DOHH2 (cell line): ENCODE data around the gene HOXC12.

Source experiments
- H3F3A ChIP-seq: fragments of 200-600 bp; sonication (generic), shearing (Covaris generic); 2 replicates; pipeline ENCODE4 v1.6.0; 2016; ENCODE audit warnings: antibody characterized with exemption, mild to moderate bottlenecking; ENCODE audit not compliant: control insufficient read depth, insufficient read depth
- H3K27ac ChIP-seq: fragments of 200-600 bp; sonication (generic); 2 replicates; pipeline ENCODE4 v1.5.1; 2014; ENCODE audit warnings: low read depth, mild to moderate bottlenecking, low read length, moderate library complexity
- H3K27me3 ChIP-seq: fragments of 200-600 bp; sonication (generic); 2 replicates; pipeline ENCODE4 v1.6.1; 2014; ENCODE audit warnings: mild to moderate bottlenecking, low read length, mixed read lengths; ENCODE audit not compliant: control insufficient read depth
- H3K36me3 ChIP-seq: fragments of 200-600 bp; sonication (generic); 2 replicates; pipeline ENCODE4 v1.6.1; 2014; ENCODE audit warnings: mild to moderate bottlenecking, low read length, moderate library complexity, mixed read lengths; ENCODE audit not compliant: control insufficient read depth
- H3K4me1 ChIP-seq: fragments of 200-600 bp; sonication (generic); 2 replicates; pipeline ENCODE4 v1.6.1; 2014; ENCODE audit warnings: mild to moderate bottlenecking, low read length, mixed read lengths; ENCODE audit not compliant: control insufficient read depth
- H3K4me2 ChIP-seq: fragments of 200-600 bp; sonication (generic); 2 replicates; pipeline ENCODE4 v1.6.0; 2014; ENCODE audit warnings: mild to moderate bottlenecking, low read length, moderate library complexity
- H3K4me3 ChIP-seq: fragments of 200-600 bp; sonication (generic); 2 replicates; pipeline ENCODE4 v1.5.1; 2014; ENCODE audit warnings: mild to moderate bottlenecking, low read length, mixed read lengths
- H3K79me2 ChIP-seq: fragments of 200-600 bp; sonication (generic); 2 replicates; pipeline ENCODE4 v1.6.1; 2014; ENCODE audit warnings: mild to moderate bottlenecking, low read length, mixed read lengths; ENCODE audit not compliant: control insufficient read depth
- H3K9me2 ChIP-seq: fragments of 200-600 bp; sonication (generic); replicated peaks from 2 replicates; pipeline ENCODE4 v1.6.1; 2014; ENCODE audit warnings: mild to moderate bottlenecking, low read length, mixed read lengths; ENCODE audit not compliant: control insufficient read depth
- H3K9me3 ChIP-seq: fragments of 200-600 bp; sonication (generic); 2 replicates; pipeline ENCODE4 v1.6.1; 2014; ENCODE audit warnings: antibody characterized with exemption, low read length, mixed read lengths; ENCODE audit not compliant: control insufficient read depth, insufficient read depth
- H4K20me1 ChIP-seq: fragments of 200-600 bp; sonication (generic); 2 replicates; pipeline ENCODE4 v1.6.0; 2014; ENCODE audit warnings: low read depth, mild to moderate bottlenecking, antibody characterized with exemption, low read length, moderate library complexity; ENCODE audit not compliant: control insufficient read depth, insufficient read depth
- EZH2phosphoT487 ChIP-seq: fragments of 200-600 bp; sonication (generic); IDR thresholded peaks from 2 replicates; pipeline ENCODE4 v1.6.1; 2017; ENCODE audit warnings: borderline replicate concordance, mild to moderate bottlenecking, antibody characterized with exemption, low read length, moderate library complexity, mixed read lengths
- TF ChIP-seq, protein P1 (sequence below): fragments of 200-600 bp; sonication (generic); IDR thresholded peaks from one replicate; pipeline ENCODE4 v1.5.1; 2014; ENCODE audit warnings: antibody characterized with exemption, mild to moderate bottlenecking, low read depth, low read length; ENCODE audit not compliant: poor library complexity, severe bottlenecking

Gene HOXC12

DNA sequence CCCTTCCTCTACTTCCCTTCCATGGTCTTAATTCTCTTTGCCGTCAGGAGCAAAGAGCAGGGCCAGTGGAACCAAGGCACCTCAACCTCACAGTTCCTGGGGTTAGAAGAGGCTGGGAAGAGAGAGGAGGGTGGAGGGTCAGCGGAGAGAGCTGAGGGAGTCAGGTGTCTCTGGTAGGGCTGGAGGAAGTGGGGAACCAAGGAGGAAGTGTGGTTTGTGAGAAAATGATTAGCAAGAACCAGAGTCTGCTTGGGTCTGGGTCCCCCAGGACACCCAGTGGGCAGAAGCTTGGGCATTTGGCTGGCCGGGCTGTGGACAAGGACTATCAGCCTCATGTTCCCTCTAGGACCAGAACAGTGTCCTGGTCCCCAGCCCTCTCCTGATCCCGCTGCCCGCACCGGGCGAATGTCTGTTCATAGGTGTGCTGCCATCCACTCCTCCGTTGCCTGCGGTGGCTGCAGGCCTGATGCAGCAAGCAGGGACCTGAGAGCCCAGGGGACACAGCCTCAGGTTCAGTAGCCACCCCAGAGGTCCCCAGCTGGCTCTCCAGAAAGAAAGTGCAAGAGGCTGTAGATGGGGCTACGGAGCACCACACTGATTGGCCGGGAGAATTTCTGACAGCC, 2.3 kb downstream of the HOXC12 start:
- Histone ChIP-seq H3K4me1 (no peaks in the 10 kb centered on the region), H3K36me3 (no peaks in the 10 kb centered on the region), H3K27me3 (peaks cover 71% of the 10 kb centered on the region), H3K79me2 (no peaks in the 10 kb centered on the region), H3K9me2 (no peaks in the 10 kb centered on the region), H3K4me2 (no peak overlapping the region), H4K20me1 (no peaks in the 10 kb centered on the region), H3F3A (no peaks in the 10 kb centered on the region), H3K9me3 (no peaks in the 10 kb centered on the region), H3K4me3 (no peak overlapping the region), H3K27ac (no peak overlapping the region)
- peak; percentile 35; the same call in 1 of the 2 replicates for TF ChIP-seq EZH2phosphoT487
- TF ChIP-seq, protein P1, sequence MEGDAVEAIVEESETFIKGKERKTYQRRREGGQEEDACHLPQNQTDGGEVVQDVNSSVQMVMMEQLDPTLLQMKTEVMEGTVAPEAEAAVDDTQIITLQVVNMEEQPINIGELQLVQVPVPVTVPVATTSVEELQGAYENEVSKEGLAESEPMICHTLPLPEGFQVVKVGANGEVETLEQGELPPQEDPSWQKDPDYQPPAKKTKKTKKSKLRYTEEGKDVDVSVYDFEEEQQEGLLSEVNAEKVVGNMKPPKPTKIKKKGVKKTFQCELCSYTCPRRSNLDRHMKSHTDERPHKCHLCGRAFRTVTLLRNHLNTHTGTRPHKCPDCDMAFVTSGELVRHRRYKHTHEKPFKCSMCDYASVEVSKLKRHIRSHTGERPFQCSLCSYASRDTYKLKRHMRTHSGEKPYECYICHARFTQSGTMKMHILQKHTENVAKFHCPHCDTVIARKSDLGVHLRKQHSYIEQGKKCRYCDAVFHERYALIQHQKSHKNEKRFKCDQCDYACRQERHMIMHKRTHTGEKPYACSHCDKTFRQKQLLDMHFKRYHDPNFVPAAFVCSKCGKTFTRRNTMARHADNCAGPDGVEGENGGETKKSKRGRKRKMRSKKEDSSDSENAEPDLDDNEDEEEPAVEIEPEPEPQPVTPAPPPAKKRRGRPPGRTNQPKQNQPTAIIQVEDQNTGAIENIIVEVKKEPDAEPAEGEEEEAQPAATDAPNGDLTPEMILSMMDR: no peak

DNA sequence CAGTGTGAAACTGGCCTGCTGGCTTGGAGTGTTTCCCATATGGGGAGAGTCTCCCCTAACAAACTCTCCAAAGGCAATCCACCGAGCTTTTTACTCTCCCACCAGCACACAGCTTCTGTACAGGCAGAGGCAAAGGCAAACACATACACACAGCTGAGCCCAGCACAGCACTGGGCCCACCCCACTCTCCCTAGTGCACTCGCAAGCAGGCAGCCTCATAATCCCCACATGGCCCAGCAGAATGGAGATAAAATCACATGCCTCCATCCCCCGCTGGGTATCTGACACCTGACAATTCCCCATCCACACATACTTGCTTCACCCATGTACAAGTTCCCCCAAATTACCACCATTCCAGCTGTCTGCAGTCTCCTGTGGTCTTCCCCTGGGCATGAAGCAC, 3.4 kb downstream of the HOXC12 start:
- Histone ChIP-seq H3K27ac (no peak overlapping the region), H4K20me1 (no peaks in the 10 kb centered on the region), H3K4me2 (no peak overlapping the region), H3K79me2 (no peaks in the 10 kb centered on the region), H3K9me3 (no peaks in the 10 kb centered on the region), H3K36me3 (no peaks in the 10 kb centered on the region), H3K4me3 (no peak overlapping the region), H3K4me1 (no peaks in the 10 kb centered on the region), H3K27me3 (peaks cover 65% of the 10 kb centered on the region), H3F3A (no peaks in the 10 kb centered on the region), H3K9me2 (no peaks in the 10 kb centered on the region)
- TF ChIP-seq EZH2phosphoT487: no peak
- TF ChIP-seq, protein P1: no peak

DNA sequence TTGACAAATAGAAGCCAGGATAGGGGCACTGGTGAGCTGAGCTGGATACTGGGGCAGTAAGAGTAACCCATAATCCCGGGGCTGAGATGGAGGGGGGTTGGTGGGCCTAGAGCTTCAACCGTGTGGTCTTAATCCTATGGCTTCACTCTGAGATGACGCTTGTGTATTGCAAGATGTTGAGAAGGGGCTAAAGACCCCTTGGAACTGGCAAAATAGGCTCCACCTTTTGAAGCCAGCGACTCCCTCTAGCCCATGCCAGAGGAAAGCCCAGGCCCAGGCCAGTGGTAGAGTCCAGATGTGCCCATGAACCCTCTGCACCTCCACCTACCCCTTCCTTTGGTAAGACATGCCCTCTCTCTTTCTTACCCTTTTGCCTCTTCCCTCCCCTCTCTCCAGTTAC, 4.6 kb downstream of the HOXC12 start:
- no peaks in the 10 kb centered on the region for H3K9me2 ChIP-seq
- no peak for TF ChIP-seq EZH2phosphoT487
- TF ChIP-seq, protein P1: no peak
- no peaks in the 10 kb centered on the region for H3K9me3 ChIP-seq
- no peaks in the 10 kb centered on the region for H3K79me2 ChIP-seq
- H3K4me2 ChIP-seq: no peak overlapping the region
- no peaks in the 10 kb centered on the region for H3K36me3 ChIP-seq
- H3K4me1 ChIP-seq: no peaks in the 10 kb centered on the region
- no peaks in the 10 kb centered on the region for H4K20me1 ChIP-seq
- no peaks in the 10 kb centered on the region for H3F3A ChIP-seq
- H3K27me3 ChIP-seq: peaks cover 57% of the 10 kb centered on the region
- H3K4me3 ChIP-seq: no peak overlapping the region
- no peak overlapping the region for H3K27ac ChIP-seq
